ENCODE results near the gene DCDC2B.

The DCDC2B gene

GRCh38 chr1:32240140-32240951 lies 31.5 kb downstream of the DCDC2B start:
- DNase-seq = peak; percentile 69 to 91
- H3K9me3 ChIP-seq = no peaks in the 10 kb centered on the region
- H3K36me3 ChIP-seq = peaks cover 0 to 3% (median 0%) of the 10 kb centered on the region in 3 donors
- H3K27ac ChIP-seq = peak overlapping the region; percentile 77 to 87
- intact Hi-C loops (cut with DNase I; ENCODE audit: low total_unique reads) = loop anchor here (5.0 kb wide), 1 partner anchor 33 kb away; the partner anchor contains the start of genes DCDC2B and IQCC
- peak overlapping the region; percentile 60 to 61 for H3K4me3 ChIP-seq
- no peaks in the 10 kb centered on the region for H3K27me3 ChIP-seq
- TF ChIP-seq CTCF (IDR thresholded peaks at IDR 0.05) = peak; percentile 28 to 29
- H3K4me1 ChIP-seq = peaks cover 0 to 22% (median 19%) of the 10 kb centered on the region in 4 donors

GRCh38 chr1:32241001-32241763 lies 32.3 kb downstream of the DCDC2B start:
- Histone ChIP-seq H3K4me1 (peaks cover 0 to 22% (median 19%) of the 10 kb centered on the region in 4 donors), H3K4me3 (peak overlapping the region; percentile 60 to 61), H3K27ac (peak overlapping the region; percentile 77 to 87), H3K36me3 (no peaks in the 10 kb centered on the region), H3K9me3 (no peaks in the 10 kb centered on the region), H3K27me3 (no peaks in the 10 kb centered on the region)
- TF ChIP-seq CTCF (IDR thresholded peaks at IDR 0.05) = no peak
- intact Hi-C loops (cut with DNase I; ENCODE audit: low total_unique reads) = loop anchor here (5.0 kb wide), 1 partner anchor 34 kb away; the partner anchor contains the start of genes DCDC2B and IQCC
- peak; percentile 55 to 85 for DNase-seq

GRCh38 chr1:32242341-32242851 lies 33.5 kb downstream of the DCDC2B start:
- Histone ChIP-seq H3K27me3 (no peaks in the 10 kb centered on the region), H3K4me3 (no peak overlapping the region), H3K4me1 (peaks cover 0 to 34% (median 28%) of the 10 kb centered on the region in 4 donors), H3K9me3 (no peaks in the 10 kb centered on the region), H3K27ac (peak overlapping the region in 1 of 2 donors; percentile 77), H3K36me3 (no peaks in the 10 kb centered on the region)
- peak in 1 of 2 donors; percentile 31 for DNase-seq
- no peak for TF ChIP-seq CTCF (IDR thresholded peaks at IDR 0.05)
- intact Hi-C loops (cut with DNase I; ENCODE audit: low total_unique reads) = loop anchor here (5.0 kb wide), 1 partner anchor 35 kb away; the partner anchor contains the start of genes DCDC2B and IQCC

GRCh38 chr1:32246888-32247273 lies 38.0 kb downstream of the DCDC2B start, which contains the start of gene FAM167B:
FAM167B (plus strand) TSS chr1:32247222; CDS start chr1:32247422, 200 bp downstream.
- no peak for TF ChIP-seq CTCF (IDR thresholded peaks at IDR 0.05)
- H3K4me1 ChIP-seq = peaks cover 0 to 32% (median 21%) of the 10 kb centered on the region in 4 donors
- DNase-seq = peak; percentile 53 to 74
- peak within 1 kb of the TSS; percentile 6 to 31 for H3K27ac ChIP-seq
- no peak within 1 kb of the TSS for H3K4me3 ChIP-seq
- H3K36me3 ChIP-seq = no peaks in the 10 kb centered on the region
- H3K9me3 ChIP-seq = no peaks in the 10 kb centered on the region
- intact Hi-C loops (cut with DNase I; ENCODE audit: low total_unique reads) = no loop called here
- no peaks in the 10 kb centered on the region for H3K27me3 ChIP-seq

- Histone ChIP-seq H3K4me3 (no peak overlapping the region), H3K27ac (peak overlapping the region; percentile 6 to 31), H3K36me3 (no peaks in the 10 kb centered on the region), H3K27me3 (no peaks in the 10 kb centered on the region), H3K9me3 (no peaks in the 10 kb centered on the region), H3K4me1 (peaks cover 0 to 29% (median 19%) of the 10 kb centered on the region in 4 donors)
- intact Hi-C loops (cut with DNase I; ENCODE audit: low total_unique reads) = no loop called here
- no peak for DNase-seq
- TF ChIP-seq CTCF (IDR thresholded peaks at IDR 0.05) = no peak
Measured at GRCh38 chr1:32247452-32247851, 38.6 kb downstream of the DCDC2B start.

Measured in tibial artery (tissue), 4 donors.